Left ventricle myocardium inferior (tissue), 1 donor: ENCODE measurements around the gene TIMP2. TPM values are rescaled to one million over a fixed set of nuclear protein-coding genes. Genes with fewer than 3 reads are reported as not detected.
"Not testable (repeated sequence)": the region's sequence is repeated elsewhere in the genome, so short reads cannot be mapped to it uniquely, and the experiment has no call there.

Source experiments
- DNase-seq: peaks from one replicate; pipeline ENCODE4 v3.0.0-alpha.2; 2020
- H3K27ac ChIP-seq: fragments of 200-600 bp; replicated peaks from 2 replicates; pipeline ENCODE4 v1.8.0; 2021
- H3K27me3 ChIP-seq: fragments of 200-600 bp; 2 replicates; pipeline ENCODE4 v1.8.0; 2021; ENCODE audit warnings: low read depth
- H3K36me3 ChIP-seq: fragments of 200-600 bp; 2 replicates; pipeline ENCODE4 v1.8.0; 2021
- H3K4me1 ChIP-seq: fragments of 200-600 bp; 2 replicates; pipeline ENCODE4 v1.8.0; 2021
- H3K4me3 ChIP-seq: fragments of 200-600 bp; 2 replicates; pipeline ENCODE4 v1.8.0; 2021; ENCODE audit warnings: mild to moderate bottlenecking, moderate library complexity
- H3K9me3 ChIP-seq: fragments of 200-600 bp; replicated peaks from 2 replicates; pipeline ENCODE4 v1.8.0; 2021
- intact Hi-C: fragments of 100-400 bp; cut with micrococcal nuclease; formaldehyde crosslinking; loops from one replicate; pipeline ENCODE4 v1.11.0; 2022
- total RNA-seq: library from RNA; stranded (reverse); fragmentation: NEBNext Ultra II Directional; extraction: Animal tissue kit (Norgen Biotek cat#: 25700); gene quantifications from one replicate; pipeline ENCODE4 v1.2.1, GENCODE V29; 2021
- TF ChIP-seq, protein P1 (sequence below): fragments of 200-600 bp; IDR thresholded peaks from 2 replicates; pipeline ENCODE4 v1.8.0; 2021; ENCODE audit warnings: antibody characterized with exemption, mild to moderate bottlenecking, borderline replicate concordance
- donor health status: DM: no; HTN: yes; CAD: no; lungs with severe emphysema.

Gene TIMP2
- total RNA-seq, 1 donor from 2014 or later, result 91.8 TPM

DNA sequence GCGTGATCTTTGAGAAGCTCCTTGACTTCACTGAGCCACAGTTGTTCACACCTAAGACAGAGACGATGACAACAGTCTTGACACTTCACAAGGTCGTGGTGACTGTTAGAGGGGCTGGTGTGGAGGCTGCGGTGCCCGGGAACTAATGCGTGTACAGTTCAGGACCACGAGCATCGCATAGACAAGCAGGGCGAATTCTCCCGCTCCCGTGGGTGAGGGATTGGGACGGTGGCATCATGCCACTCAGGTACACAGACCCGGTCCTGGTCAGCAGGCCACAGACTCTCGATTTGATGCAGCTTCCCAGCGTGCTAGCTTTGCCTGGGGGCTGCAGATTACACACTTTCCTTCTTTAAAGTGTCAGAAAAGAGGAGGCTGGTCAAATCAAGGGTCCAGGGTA lies 46.9 kb downstream of the TIMP2 start:
- no peaks in the 10 kb centered on the region for H3K9me3 ChIP-seq
- H3K27ac ChIP-seq, result peak overlapping the region; percentile 99
- H3K4me3 ChIP-seq, result no peak overlapping the region
- intact Hi-C loops, result no loop called here
- peaks cover 98% of the 10 kb centered on the region for H3K4me1 ChIP-seq
- H3K36me3 ChIP-seq, result peaks cover 4% of the 10 kb centered on the region
- TF ChIP-seq, protein P1, sequence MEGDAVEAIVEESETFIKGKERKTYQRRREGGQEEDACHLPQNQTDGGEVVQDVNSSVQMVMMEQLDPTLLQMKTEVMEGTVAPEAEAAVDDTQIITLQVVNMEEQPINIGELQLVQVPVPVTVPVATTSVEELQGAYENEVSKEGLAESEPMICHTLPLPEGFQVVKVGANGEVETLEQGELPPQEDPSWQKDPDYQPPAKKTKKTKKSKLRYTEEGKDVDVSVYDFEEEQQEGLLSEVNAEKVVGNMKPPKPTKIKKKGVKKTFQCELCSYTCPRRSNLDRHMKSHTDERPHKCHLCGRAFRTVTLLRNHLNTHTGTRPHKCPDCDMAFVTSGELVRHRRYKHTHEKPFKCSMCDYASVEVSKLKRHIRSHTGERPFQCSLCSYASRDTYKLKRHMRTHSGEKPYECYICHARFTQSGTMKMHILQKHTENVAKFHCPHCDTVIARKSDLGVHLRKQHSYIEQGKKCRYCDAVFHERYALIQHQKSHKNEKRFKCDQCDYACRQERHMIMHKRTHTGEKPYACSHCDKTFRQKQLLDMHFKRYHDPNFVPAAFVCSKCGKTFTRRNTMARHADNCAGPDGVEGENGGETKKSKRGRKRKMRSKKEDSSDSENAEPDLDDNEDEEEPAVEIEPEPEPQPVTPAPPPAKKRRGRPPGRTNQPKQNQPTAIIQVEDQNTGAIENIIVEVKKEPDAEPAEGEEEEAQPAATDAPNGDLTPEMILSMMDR, result no peak
- no peak for DNase-seq
- no peaks in the 10 kb centered on the region for H3K27me3 ChIP-seq

GRCh38 chr17:78876954-78877517 lies 48.2 kb downstream of the TIMP2 start:
- Histone ChIP-seq H3K27ac (peak overlapping the region; percentile 99), H3K36me3 (peaks cover 13% of the 10 kb centered on the region), H3K4me1 (peaks cover 96% of the 10 kb centered on the region)
- H3K9me3 ChIP-seq, intact Hi-C loops, H3K4me3 ChIP-seq, DNase-seq, H3K27me3 ChIP-seq: not testable (repeated sequence)

GRCh38 chr17:78876094-78876597 lies 49.0 kb downstream of the TIMP2 start:
- TF ChIP-seq, protein P1, result no peak
- intact Hi-C loops, result no loop called here
- Histone ChIP-seq H3K27ac (peak overlapping the region; percentile 99), H3K9me3 (no peaks in the 10 kb centered on the region), H3K27me3 (no peaks in the 10 kb centered on the region), H3K4me3 (no peak overlapping the region), H3K36me3 (peaks cover 22% of the 10 kb centered on the region), H3K4me1 (peaks cover 89% of the 10 kb centered on the region)
- DNase-seq, result no peak

DNA sequence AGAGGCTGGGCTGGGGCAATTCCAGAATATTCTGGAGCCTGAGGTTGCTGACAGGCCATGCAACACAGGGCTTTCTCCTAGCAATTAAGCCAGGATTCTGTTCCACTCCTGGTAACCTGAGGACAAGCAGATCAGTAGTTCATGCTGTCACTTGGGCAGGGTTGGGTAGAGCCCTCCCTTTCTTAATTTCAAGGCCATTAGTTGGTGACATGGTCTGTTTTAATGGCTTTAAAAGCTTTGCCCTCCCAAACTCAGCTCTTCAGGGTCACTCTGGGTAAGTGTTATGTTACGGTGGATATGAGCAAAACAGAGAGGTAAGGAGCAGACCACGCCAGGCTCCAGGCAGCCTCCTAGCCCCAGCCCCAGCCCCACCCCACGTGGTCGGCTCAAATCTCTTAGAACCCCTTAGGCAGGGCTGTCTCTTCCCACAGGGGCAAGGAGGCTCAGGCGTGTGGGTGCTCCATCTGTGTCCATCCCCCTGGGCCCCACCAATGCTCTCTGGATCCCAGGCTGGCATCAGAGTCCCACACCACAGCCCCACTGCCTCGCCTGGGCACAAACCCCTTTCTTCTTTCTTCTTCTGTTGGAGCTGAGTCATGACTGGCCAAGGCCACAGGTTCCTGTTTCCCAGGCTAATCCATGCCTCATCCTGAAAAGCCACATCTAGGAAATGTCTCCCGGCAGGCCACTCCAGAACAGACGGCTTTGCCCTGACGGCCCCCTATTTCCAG lies 49.7 kb downstream of the TIMP2 start:
- peak overlapping the region; percentile 99 for H3K27ac ChIP-seq
- TF ChIP-seq, protein P1, result no peak
- H3K4me1 ChIP-seq, result peaks cover 83% of the 10 kb centered on the region
- intact Hi-C loops, result no loop called here
- DNase-seq, result no peak
- H3K36me3 ChIP-seq, result peaks cover 28% of the 10 kb centered on the region
- no peak overlapping the region for H3K4me3 ChIP-seq
- H3K9me3 ChIP-seq, result no peaks in the 10 kb centered on the region
- H3K27me3 ChIP-seq, result no peaks in the 10 kb centered on the region

GRCh38 chr17:78873519-78874340 lies 51.5 kb downstream of the TIMP2 start:
- peak overlapping the region; percentile 99 for H3K27ac ChIP-seq
- TF ChIP-seq, protein P1, result no peak
- peaks cover 65% of the 10 kb centered on the region for H3K4me1 ChIP-seq
- H3K9me3 ChIP-seq, result no peaks in the 10 kb centered on the region
- peak; percentile 57 for DNase-seq
- peaks cover 46% of the 10 kb centered on the region for H3K36me3 ChIP-seq
- peak overlapping the region; percentile 29 for H3K4me3 ChIP-seq
- H3K27me3 ChIP-seq, result no peaks in the 10 kb centered on the region
- intact Hi-C loops, result no loop called here
